Fibroblast of gingiva (primary cell): Measurements from ENCODE around the gene EVI2B.
"Not testable (repeated sequence)": the region's sequence is repeated elsewhere in the genome, so short reads cannot be mapped to it uniquely, and the experiment has no call there.

Experiments used
- DNase-seq: peaks from one replicate; pipeline ENCODE4 v3.0.0-alpha.2; 2011; ENCODE audit warnings: low read depth

EVI2B gene

GRCh38 chr17:31310260-31310659 is 3.6 kb downstream of the EVI2B start:
- DNase-seq: no peak

GRCh38 chr17:31309556-31309955 is 4.3 kb downstream of the EVI2B start:
- no peak for DNase-seq

- DNase-seq: no peak
Measured at GRCh38 chr17:31308372-31309334, 5.2 kb downstream of the EVI2B start.

DNA sequence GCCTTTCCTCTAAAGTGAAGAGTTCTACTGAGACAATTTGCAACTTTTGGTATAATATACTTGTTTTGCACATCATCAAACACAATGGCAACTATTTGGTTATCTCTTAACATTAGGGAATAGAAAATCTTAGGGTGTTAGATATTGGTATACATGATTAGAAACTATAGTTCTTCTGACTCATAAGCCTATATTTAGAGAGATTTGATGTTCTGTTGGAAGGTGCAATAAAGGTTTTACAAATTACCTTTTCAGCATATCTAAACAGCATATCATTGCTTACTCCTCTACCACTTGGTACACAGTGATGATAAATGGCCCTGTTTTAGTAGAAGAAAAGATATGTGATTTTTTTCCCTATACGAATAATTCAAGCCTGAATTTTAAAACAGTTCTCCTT is 6.2 kb downstream of the EVI2B start:
- no peak for DNase-seq

- DNase-seq: no peak
Measured at GRCh38 chr17:31299624-31300023, 14.2 kb downstream of the EVI2B start.

DNA sequence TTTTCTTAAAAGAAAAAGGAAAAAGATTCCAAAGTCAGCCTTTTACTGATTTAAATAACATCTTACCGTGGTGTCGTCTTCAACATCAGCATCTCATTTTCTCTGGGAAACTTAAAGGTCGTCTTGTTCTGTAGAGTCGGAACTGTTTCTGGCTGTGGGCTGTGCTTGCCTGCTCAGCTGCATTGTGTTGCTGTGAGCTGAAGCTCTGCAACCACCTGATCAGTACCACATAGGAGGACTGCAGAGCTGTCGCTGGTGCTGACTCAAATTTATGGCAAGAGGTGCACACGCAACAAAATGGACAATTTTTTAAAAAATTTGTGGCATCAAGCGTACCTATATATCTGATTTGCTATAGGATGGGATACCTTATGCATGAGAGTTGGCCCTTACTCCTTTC is 16.8 kb downstream of the EVI2B start, which contains the start of gene OMG:
Gene OMG (minus strand): TSS at position 150 of the 400 bp plus-strand sequence. CDS start 908 bp downstream, outside the sequence.
- DNase-seq: no peak

- DNase-seq: no peak
Measured at GRCh38 chr17:31296142-31296541, 17.7 kb downstream of the EVI2B start.

- no peak for DNase-seq
Measured at GRCh38 chr17:31295489-31295871, 18.4 kb downstream of the EVI2B start.

DNA sequence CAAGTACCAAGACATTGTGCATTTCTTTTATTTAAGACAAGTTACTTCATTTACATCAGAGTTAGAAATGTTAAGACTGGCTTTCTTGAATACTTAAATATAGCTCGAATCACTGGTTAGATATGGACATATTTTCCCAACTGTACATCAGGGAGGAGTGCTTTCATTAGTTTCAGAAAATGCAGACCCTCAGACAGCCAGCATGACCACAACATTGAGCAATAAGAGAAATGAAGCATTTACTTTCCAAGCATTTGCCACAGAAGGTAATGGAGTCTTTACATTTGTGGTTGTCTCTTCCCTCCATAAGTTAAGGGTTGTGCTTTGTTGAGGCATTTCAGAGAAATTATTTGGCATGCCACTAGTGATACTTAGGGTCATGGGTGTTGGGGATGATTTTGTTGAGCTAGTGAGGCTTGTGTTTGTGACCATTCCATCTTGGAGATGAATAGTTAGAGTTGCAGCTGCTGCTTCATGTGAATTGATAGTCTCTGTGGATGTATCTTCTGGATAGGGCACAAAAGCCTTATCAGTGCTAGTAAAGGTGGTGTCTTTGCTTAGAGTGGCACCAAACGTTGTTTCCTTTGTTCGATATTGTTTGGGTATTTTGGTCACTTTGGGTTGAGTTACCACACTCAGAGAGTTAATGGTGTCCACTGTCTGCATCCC is 18.9 kb downstream of the EVI2B start:
- no peak for DNase-seq

GRCh38 chr17:31294231-31294630 is 19.6 kb downstream of the EVI2B start:
- DNase-seq: no peak

GRCh38 chr17:31293581-31293980 is 20.3 kb downstream of the EVI2B start:
- no peak for DNase-seq

DNA sequence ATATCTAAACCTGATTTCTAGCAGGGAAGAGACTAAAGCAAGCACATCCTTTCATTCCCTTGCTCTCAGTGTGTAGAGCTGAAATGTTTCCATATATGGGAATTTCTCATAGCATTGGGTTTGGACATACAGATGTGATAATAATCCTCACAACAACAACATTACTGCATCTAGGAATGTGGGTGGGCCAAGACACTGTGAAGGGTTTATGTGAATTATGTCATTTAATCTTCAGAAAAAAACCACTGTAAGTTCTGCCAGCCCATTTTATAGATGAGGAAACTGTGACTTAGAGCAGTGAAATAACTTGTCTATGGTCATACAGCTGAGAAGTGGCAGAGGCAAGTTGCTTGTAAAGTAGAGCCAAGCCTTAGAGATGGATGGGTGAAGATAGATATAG is 22.0 kb downstream of the EVI2B start:
- DNase-seq: no peak

DNA sequence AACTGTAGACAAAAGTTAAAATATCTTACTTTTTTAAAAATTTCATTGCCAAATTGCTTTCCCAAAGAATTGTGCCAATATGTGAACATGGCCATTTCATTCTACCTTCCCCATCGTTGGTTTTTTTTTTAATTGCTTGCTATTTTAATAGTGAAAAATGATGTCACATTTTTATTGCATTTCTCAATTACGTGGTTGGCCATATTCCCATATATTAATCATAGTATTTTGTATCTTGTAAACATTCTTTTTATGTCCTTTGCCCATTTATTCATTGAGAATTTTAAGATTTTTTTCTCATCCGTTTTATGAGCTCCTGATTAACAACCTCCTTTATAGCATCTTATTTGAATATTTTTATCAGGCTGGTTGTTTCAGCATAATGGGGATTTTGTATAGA is 24.1 kb downstream of the EVI2B start:
- DNase-seq: no peak

- not testable (repeated sequence) for DNase-seq
Measured at GRCh38 chr17:31287932-31288331, 25.9 kb downstream of the EVI2B start.

GRCh38 chr17:31286587-31286986 is 27.3 kb downstream of the EVI2B start:
- DNase-seq: no peak

- DNase-seq: peak; percentile 7
Measured at GRCh38 chr17:31283841-31284240, 30.0 kb downstream of the EVI2B start.

DNA sequence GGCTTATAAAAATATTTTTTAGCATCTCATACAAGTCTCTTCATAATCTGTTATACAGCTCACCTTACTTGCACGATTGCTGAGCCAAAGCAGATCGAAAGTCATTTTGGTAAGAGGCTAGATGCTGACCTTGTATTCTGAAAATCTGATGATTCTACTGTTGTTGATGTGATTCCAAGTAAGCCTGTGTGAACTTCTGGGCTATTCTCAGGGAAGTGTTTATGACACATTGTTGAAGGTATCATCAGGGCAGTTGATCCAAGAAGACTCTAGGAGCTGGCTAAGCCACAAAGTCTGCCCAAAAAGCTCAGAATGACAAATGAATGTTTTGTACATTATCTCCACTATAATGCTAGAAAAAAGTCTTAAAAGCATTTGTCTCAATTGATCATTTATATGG is 32.8 kb downstream of the EVI2B start:
- no peak for DNase-seq

DNA sequence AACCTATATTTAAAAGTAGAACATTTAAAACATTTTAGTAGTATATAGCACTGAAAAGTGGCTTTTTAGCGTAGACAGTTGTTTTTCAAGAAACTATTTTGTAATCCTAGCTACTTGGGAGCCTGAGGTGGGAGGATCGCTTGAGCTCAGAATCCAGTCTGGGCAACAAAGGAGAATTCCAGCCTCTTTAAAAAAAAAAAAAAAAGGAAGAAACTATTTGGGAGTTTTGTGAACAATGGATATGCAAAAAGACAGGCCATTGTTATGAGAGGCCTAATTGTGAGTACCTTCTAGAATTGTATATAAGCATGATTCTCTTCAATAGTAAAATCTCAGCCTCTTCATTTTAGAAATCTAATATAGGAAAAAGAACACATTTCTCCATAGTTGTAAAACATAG is 34.5 kb downstream of the EVI2B start:
- DNase-seq: no peak

DNA sequence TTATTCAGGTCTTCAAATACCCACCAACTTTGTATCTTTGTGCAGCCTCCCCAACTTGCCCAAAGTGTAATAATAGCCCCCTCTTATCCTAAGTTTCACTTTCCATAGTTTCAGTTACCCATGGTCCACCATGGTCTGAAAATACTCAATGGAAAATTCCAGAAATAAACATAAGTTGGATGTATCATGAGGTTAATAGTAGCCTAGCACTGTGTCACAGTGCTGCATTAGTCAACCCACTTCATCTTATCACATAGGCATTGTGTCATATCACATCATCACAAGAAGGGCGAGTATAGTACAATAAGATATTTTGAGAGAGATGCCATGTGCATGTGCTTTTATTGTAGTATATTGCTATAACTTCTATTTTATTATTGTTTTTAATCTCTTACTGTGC is 38.7 kb downstream of the EVI2B start:
- DNase-seq: no peak

DNA sequence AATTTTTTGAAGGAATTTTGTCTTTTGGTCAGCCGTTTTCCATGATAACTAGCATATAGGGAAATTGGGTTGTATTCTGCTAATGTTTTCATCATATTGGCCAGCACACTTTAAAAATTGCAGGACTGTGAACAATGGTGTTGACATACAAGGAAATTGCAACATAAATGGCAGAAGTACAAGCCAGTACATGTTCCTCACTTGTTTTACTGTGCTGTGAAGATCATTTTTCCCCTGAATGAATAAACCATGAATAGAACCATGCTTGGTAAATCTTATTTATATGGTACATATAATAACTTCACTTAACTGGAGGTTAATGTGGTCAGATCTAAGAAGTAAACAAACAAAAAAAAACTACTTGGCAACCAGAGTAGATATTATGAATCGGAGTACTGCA is 39.6 kb downstream of the EVI2B start:
- peak; percentile 85 for DNase-seq

- DNase-seq: peak; percentile 42
Measured at GRCh38 chr17:31273516-31273915, 40.3 kb downstream of the EVI2B start.

GRCh38 chr17:31272803-31273202 is 41.1 kb downstream of the EVI2B start:
- no peak for DNase-seq

DNA sequence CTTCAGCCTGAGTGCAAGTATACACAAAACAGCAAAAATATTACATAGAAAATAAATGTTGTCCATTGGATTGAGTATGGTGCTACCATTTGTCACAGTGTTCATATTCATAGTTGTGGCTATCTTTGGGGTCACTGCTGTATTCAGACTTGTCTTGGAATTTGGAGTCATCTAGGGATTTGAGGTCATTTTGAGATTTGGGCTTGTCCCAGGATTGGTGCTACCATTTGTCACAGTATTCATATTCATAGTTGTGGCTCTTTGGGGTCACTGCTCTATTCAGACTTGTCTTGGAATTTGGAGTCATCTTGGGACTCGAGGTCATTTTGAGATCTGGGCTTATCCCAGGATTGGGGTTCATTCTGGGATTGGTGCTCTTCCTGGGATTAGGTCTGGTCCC is 41.6 kb downstream of the EVI2B start:
- no peak for DNase-seq
